Measurements from ENCODE around the gene ZIC3. TPM values are rescaled to one million over a fixed set of nuclear protein-coding genes. Genes with fewer than 3 reads are reported as not detected.

ZIC3 gene
- total RNA-seq, 1 experiment from 2014 or later: not detected

GRCh38 chrX:137519459-137519858 is 46.5 kb upstream of the ZIC3 start:
- POLR2A ChIA-PET: no interaction called here
- RAD21 ChIA-PET (ENCODE audit: low non-redundant PET in 1 of 2, low total read pairs in 2 of 2, uncharacterized antibody in 2 of 2, unreplicated experiment in 2 of 2): no interaction called here
- no peaks in the 10 kb centered on the region for H3K27me3 ChIP-seq (ENCODE audit: insufficient read depth, low read length)
- no peaks in the 10 kb centered on the region for H3K9me2 ChIP-seq (ENCODE audit: insufficient read depth)
- intact Hi-C loops (cut with micrococcal nuclease): no loop called here
- DNase-seq (ENCODE audit: low read depth, low spot score): no peak
- H3K36me3 ChIP-seq (ENCODE audit: control insufficient read depth in 1 of 2, insufficient read depth in 2 of 2, low read length in 2 of 2): no peaks in the 10 kb centered on the region
- CTCF ChIA-PET: no interaction called here
- no peak for ATAC-seq
- H4K20me1 ChIP-seq (ENCODE audit: insufficient read depth): no peaks in the 10 kb centered on the region
- H3K4me2 ChIP-seq (ENCODE audit: low read length): no peak overlapping the region
- TF ChIP-seq CEBPB (IDR thresholded peaks at IDR 0.05; ENCODE audit: low read depth) (no peak), ATF3 (IDR thresholded peaks at IDR 0.05) (no peak), CBX3 (IDR thresholded peaks at IDR 0.05; ENCODE audit: low read depth) (no peak), YY1 (IDR thresholded peaks at IDR 0.05; ENCODE audit: extremely low read depth, insufficient replicate concordance, low read depth, low read length) (no peak), EZH2phosphoT487 (IDR thresholded peaks at IDR 0.05; ENCODE audit: borderline replicate concordance) (no peak), JUND (IDR thresholded peaks at IDR 0.05) (no peak), ZNF274 (IDR thresholded peaks at IDR 0.05; ENCODE audit: low read depth, low read length) (no peak), FOSL1 (IDR thresholded peaks at IDR 0.05; ENCODE audit: low read depth) (no peak), ZFX (IDR thresholded peaks at IDR 0.05) (no peak), SRF (IDR thresholded peaks at IDR 0.05; ENCODE audit: low read depth) (no peak), POLR2AphosphoS5 (IDR thresholded peaks at IDR 0.05; ENCODE audit: low read depth, low read length) (no peak), SIN3A (IDR thresholded peaks at IDR 0.05; ENCODE audit: low read depth) (no peak), SP1 (IDR thresholded peaks at IDR 0.05; ENCODE audit: low read depth) (no peak), ZBTB33 (IDR thresholded peaks at IDR 0.05; ENCODE audit: extremely low read depth, insufficient replicate concordance, low read length) (no peak), EZH2 (IDR thresholded peaks at IDR 0.05) (no peak), REST (IDR thresholded peaks at IDR 0.05; ENCODE audit: low read depth) (no peak), ELF1 (IDR thresholded peaks at IDR 0.05; ENCODE audit: borderline replicate concordance, low read depth) (no peak), EGR1 (IDR thresholded peaks at IDR 0.05; ENCODE audit: low read depth) (no peak)
- no TSS peak for BruUV-seq (replicated peaks)
- H3K4me1 ChIP-seq (ENCODE audit: control insufficient read depth in 1 of 2, insufficient read depth in 2 of 2, low read length in 2 of 2): no peaks in the 10 kb centered on the region
- no peak overlapping the region for H3K4me3 ChIP-seq (replicated peaks in 1 of 2; ENCODE audit: low read depth in 1 of 2, low read length in 2 of 2)
- no peak overlapping the region for H3K27ac ChIP-seq (ENCODE audit: low read depth, low read length)
- H2AFZ ChIP-seq (ENCODE audit: low read depth, low read length, poor library complexity, severe bottlenecking): no peak overlapping the region
- H3K9me3 ChIP-seq (ENCODE audit: control insufficient read depth in 1 of 2, insufficient read depth in 1 of 2, low read depth in 1 of 2, low read length in 2 of 2): no peaks in the 10 kb centered on the region
- H3K79me2 ChIP-seq (ENCODE audit: insufficient read depth, low read length): no peaks in the 10 kb centered on the region
- no peak overlapping the region for H3K9ac ChIP-seq (ENCODE audit: low read length)

Measured in HCT116 (cell line).